Measurements from ENCODE around the gene PRR30. TPM values are rescaled to one million over a fixed set of nuclear protein-coding genes. Genes with fewer than 3 reads are reported as not detected.

The PRR30 gene
- total RNA-seq, 2 experiments from 2014 or later, result not detected

GRCh38 chr2:27096748-27097297, 42.4 kb downstream of the PRR30 start:
- POLR2A ChIA-PET, result interaction anchor here (0.9 to 1.1 kb wide), 2 partner anchors 9 to 226 kb away, joined by 3 to 4 read pairs; partner anchors contain the start of genes KHK and MPV17
- no peak for DNase-seq
- H3K4me3 Mint-ChIP-seq, result no peak overlapping the region
- H3K9me3 Mint-ChIP-seq, result no peaks in the 10 kb centered on the region
- ATAC-seq (ENCODE audit: low read depth), result no peak
- peak overlapping the region; percentile 18 for H3K27ac Mint-ChIP-seq
- no peaks in the 10 kb centered on the region for H3K36me3 Mint-ChIP-seq
- no peaks in the 10 kb centered on the region for H3K27me3 Mint-ChIP-seq
- H3K4me1 Mint-ChIP-seq, result peaks cover 5% of the 10 kb centered on the region

- peak overlapping the region; percentile 57 for H3K27ac Mint-ChIP-seq
- peak; percentile 48 for DNase-seq
These were observed 43.2 kb downstream of the PRR30 start for GRCh38 chr2:27095745-27096651.

GRCh38 chr2:27095427-27095744, 43.8 kb downstream of the PRR30 start:
- Mint-ChIP-seq H3K9me3 (no peaks in the 10 kb centered on the region), H3K36me3 (no peaks in the 10 kb centered on the region), H3K27me3 (no peaks in the 10 kb centered on the region), H3K27ac (no peak overlapping the region), H3K4me1 (peaks cover 5% of the 10 kb centered on the region), H3K4me3 (no peak overlapping the region)
- DNase-seq (no peak), ATAC-seq (ENCODE audit: low read depth) (no peak)
- POLR2A ChIA-PET, result no interaction called here

More at GRCh38 chr2:27095745-27096651, 43.2 kb downstream of the PRR30 start:
- POLR2A ChIA-PET, result interaction anchor here (0.8 to 1.1 kb wide), 3 partner anchors 9 to 227 kb away, joined by 3 to 4 read pairs (median 3); partner anchors contain the start of genes KHK and MPV17
- Mint-ChIP-seq H3K4me3 (peak overlapping the region; percentile 46), H3K27me3 (no peaks in the 10 kb centered on the region), H3K4me1 (peaks cover 5% of the 10 kb centered on the region), H3K9me3 (no peaks in the 10 kb centered on the region), H3K36me3 (no peaks in the 10 kb centered on the region)
- peak; percentile 76 for ATAC-seq (ENCODE audit: low read depth)

GRCh38 chr2:27094353-27094984, 44.7 kb downstream of the PRR30 start:
- Mint-ChIP-seq H3K27me3 (no peaks in the 10 kb centered on the region), H3K4me1 (peaks cover 8% of the 10 kb centered on the region), H3K9me3 (no peaks in the 10 kb centered on the region), H3K4me3 (no peak overlapping the region), H3K36me3 (no peaks in the 10 kb centered on the region), H3K27ac (no peak overlapping the region)
- ATAC-seq (ENCODE audit: low read depth) (no peak), DNase-seq (no peak)
- POLR2A ChIA-PET, result no interaction called here

- ATAC-seq (ENCODE audit: low read depth) (no peak), DNase-seq (no peak)
- POLR2A ChIA-PET, result no interaction called here
- no peaks in the 10 kb centered on the region for H3K36me3 Mint-ChIP-seq
- H3K27me3 Mint-ChIP-seq, result no peaks in the 10 kb centered on the region
- H3K4me3 Mint-ChIP-seq, result no peak overlapping the region
- H3K27ac Mint-ChIP-seq, result no peak overlapping the region
- H3K4me1 Mint-ChIP-seq, result peaks cover 8% of the 10 kb centered on the region
- H3K9me3 Mint-ChIP-seq, result no peaks in the 10 kb centered on the region
These were observed 45.5 kb downstream of the PRR30 start for GRCh38 chr2:27093430-27094352.

GRCh38 chr2:27092696-27093429, 46.3 kb downstream of the PRR30 start:
- peaks cover 8% of the 10 kb centered on the region for H3K4me1 Mint-ChIP-seq
- no peak overlapping the region for H3K4me3 Mint-ChIP-seq
- no peaks in the 10 kb centered on the region for H3K9me3 Mint-ChIP-seq
- H3K27ac Mint-ChIP-seq, result no peak overlapping the region
- ATAC-seq (ENCODE audit: low read depth) (no peak), DNase-seq (no peak)
- POLR2A ChIA-PET, result no interaction called here
- H3K27me3 Mint-ChIP-seq, result no peaks in the 10 kb centered on the region
- no peaks in the 10 kb centered on the region for H3K36me3 Mint-ChIP-seq

- Mint-ChIP-seq H3K4me3 (no peak overlapping the region), H3K4me1 (peaks cover 13% of the 10 kb centered on the region), H3K36me3 (no peaks in the 10 kb centered on the region), H3K27ac (no peak overlapping the region), H3K27me3 (no peaks in the 10 kb centered on the region), H3K9me3 (no peaks in the 10 kb centered on the region)
- DNase-seq (no peak), ATAC-seq (ENCODE audit: low read depth) (no peak)
- POLR2A ChIA-PET, result interaction anchor here (0.5 to 0.7 kb wide), 3 partner anchors 21 to 120 kb away, joined by 3 read pairs; partner anchors contain the start of genes ATRAID, OST4 and SLC5A6
These were observed 47.2 kb downstream of the PRR30 start for GRCh38 chr2:27091746-27092695.

GRCh38 chr2:27089111-27089954, 49.9 kb downstream of the PRR30 start:
- no peak for DNase-seq
- Mint-ChIP-seq H3K9me3 (no peaks in the 10 kb centered on the region), H3K4me3 (no peak overlapping the region), H3K27ac (no peak overlapping the region), H3K4me1 (peaks cover 18% of the 10 kb centered on the region), H3K27me3 (no peaks in the 10 kb centered on the region), H3K36me3 (no peaks in the 10 kb centered on the region)
- no peak for ATAC-seq (ENCODE audit: low read depth)
- POLR2A ChIA-PET, result interaction anchor here (0.7 to 10.4 kb wide), 8 partner anchors 16 to 502 kb away, joined by 3 to 113 read pairs (median 3); partner anchors contain the start of genes ABHD1, ATRAID, OST4 and PREB

GRCh38 chr2:27088634-27089033, 50.6 kb downstream of the PRR30 start:
- Mint-ChIP-seq H3K4me3 (no peak overlapping the region), H3K36me3 (no peaks in the 10 kb centered on the region), H3K9me3 (no peaks in the 10 kb centered on the region), H3K27me3 (no peaks in the 10 kb centered on the region), H3K4me1 (peaks cover 23% of the 10 kb centered on the region), H3K27ac (no peak overlapping the region)
- POLR2A ChIA-PET, result interaction anchor here (0.6 to 10.4 kb wide), 8 partner anchors 16 to 1411 kb away, joined by 3 to 113 read pairs (median 3); partner anchors contain the start of genes ABHD1, AGBL5, ATRAID and OST4
- no peak for ATAC-seq (ENCODE audit: low read depth)
- no peak for DNase-seq

- H3K9me3 Mint-ChIP-seq, result no peaks in the 10 kb centered on the region
- POLR2A ChIA-PET, result interaction anchor here (0.6 to 10.4 kb wide), 11 partner anchors 8 to 1410 kb away, joined by 3 to 113 read pairs (median 3); partner anchors contain the start of genes AGBL5, ATRAID, MPV17 and OST4
- ATAC-seq (ENCODE audit: low read depth), result no peak
- peaks cover 23% of the 10 kb centered on the region for H3K4me1 Mint-ChIP-seq
- H3K27ac Mint-ChIP-seq, result peak overlapping the region; percentile 42
- DNase-seq, result no peak
- H3K27me3 Mint-ChIP-seq, result no peaks in the 10 kb centered on the region
- peak overlapping the region; percentile 89 for H3K4me3 Mint-ChIP-seq
- H3K36me3 Mint-ChIP-seq, result no peaks in the 10 kb centered on the region
These were observed 51.3 kb downstream of the PRR30 start for GRCh38 chr2:27087823-27088410.
